Heart left ventricle (tissue), 16 donors: ENCODE results near the gene DIAPH2. TPM values are rescaled to one million over a fixed set of nuclear protein-coding genes. Genes with fewer than 3 reads are reported as not detected.

Experiments
- ATAC-seq, 4 donors: fragments of 200-7000 bp; cut with Tn5 transposase; one replicate each; pipeline ENCODE4 v1.9.1; 2020 to 2022; ENCODE audit warnings: moderate library complexity in 4 of 4, mild to moderate bottlenecking in 3 of 4, moderate number of reproducible peaks in 1 of 4
- DNase-seq, 5 donors: peaks; one replicate each; pipeline ENCODE4 v3.0.0-alpha.2; 2020
- H3K27ac ChIP-seq, 12 donors: fragments of 200-600 bp; sonication (generic) in 4 of 12; one replicate each; pipeline versions ENCODE4 v1.5.0 to v1.8.0; 2016 to 2022; ENCODE audit warnings: mild to moderate bottlenecking in 2 of 12
- H3K27me3 ChIP-seq, 9 donors: fragments of 200-600 bp; sonication (generic) in 2 of 9; one replicate each; pipeline versions ENCODE4 v1.5.1 to v1.8.0; 2016 to 2022; ENCODE audit warnings: mild to moderate bottlenecking in 3 of 9
- H3K36me3 ChIP-seq, 9 donors: fragments of 200-600 bp; sonication (generic) in 2 of 9; one replicate each; pipeline versions ENCODE4 v1.5.0 to v1.8.0; 2018 to 2022; ENCODE audit warnings: mild to moderate bottlenecking in 2 of 9
- H3K4me1 ChIP-seq, 12 donors: fragments of 200-600 bp; sonication (generic) in 4 of 12; one replicate each; pipeline versions ENCODE4 v1.5.0 to v1.8.0; 2016 to 2022; ENCODE audit warnings: mild to moderate bottlenecking in 3 of 12
- H3K4me3 ChIP-seq, 12 donors: fragments of 200-600 bp; sonication (generic) in 4 of 12; one replicate each; pipeline versions ENCODE4 v1.5.0 to v1.8.0; 2017 to 2022; ENCODE audit warnings: mild to moderate bottlenecking in 9 of 12, moderate library complexity in 4 of 12
- H3K9me3 ChIP-seq, 12 donors: fragments of 200-600 bp; sonication (generic) in 4 of 12; one replicate each; pipeline versions ENCODE4 v1.5.0 to v1.8.0; 2016 to 2022; ENCODE audit warnings: mild to moderate bottlenecking in 1 of 12
- POLR2A ChIP-seq, 2 donors: fragments of 450-650 bp; IDR thresholded peaks; one replicate each; pipeline ENCODE4 v1.6.1; 2017; ENCODE audit warnings: antibody characterized with exemption in 2 of 2, mild to moderate bottlenecking in 2 of 2, moderate library complexity in 2 of 2
- WGBS, 4 donors: extraction: QIAGEN DNeasy Blood & Tissue Kit in 2 of 4; methylation state at CpG; one replicate each; pipeline versions ENCODE4 v1.1.5 to v1.1.7; 2013 to 2018; 5-methylcytosine and 5-hydroxymethylcytosine counted together
- intact Hi-C, 10 donors: fragments of 100-400 bp; cut with DNase I; formaldehyde crosslinking; loops; one replicate each; pipeline versions ENCODE4 v1.11.1 to v1.14.2; 2022
- polyA plus RNA-seq, 2 donors: library from polyadenylated mRNA; stranded (reverse); fragments of 200-250 nt; gene quantifications; one replicate each; pipeline ENCODE4 v1.2.3, GENCODE V29; 2013
- total RNA-seq, 9 donors: library from RNA; depleted of rRNA in 2 of 9; stranded (reverse); fragments of >200 nt in 2 of 9; fragmentation: NEBNext Ultra II Directional in 3 of 9; extraction: Animal tissue kit (Norgen Biotek cat#: 25700) in 3 of 9; gene quantifications; one replicate each; pipeline versions ENCODE4 v1.1.0 to v1.2.4, GENCODE V29; 2016 to 2023
- TF ChIP-seq, protein P1 (sequence below), 12 donors: fragments of 200-600 bp; sonication (generic) in 4 of 12; IDR thresholded peaks; one replicate each; pipeline versions ENCODE4 v1.5.0 to v1.8.0; 2018 to 2022; ENCODE audit warnings: antibody characterized with exemption in 12 of 12, mild to moderate bottlenecking in 5 of 12
- donor health status: ischemic (EF 13 %, LVEDD 7.1; RV severe dilation, severe dysfunction).
- donor health status: healthy with polysubstance abuse.
- donor health status: DM: no; HTN: yes; CAD: no.
- donor health status: DM: no; HTN: no; CAD: no.
- donor health status: ischemic (EF 25% LVEDD 6.9; RV normal size, moderate dysfunction).
- donor health status: ischemic (EF 25% LVEDD 5.7; RV mildly dilated, moderate dysfunction).
- donor health status: healthy.
- donor health status: DM: yes; HTN: yes; CAD: no.
- donor health status: ischemic (EF 35%, LVEDD 5.7; RV mildly dilated, moderate dysfunction).
- donor health status: nonischemic (EF 11% LVEDD 7.7; RV severe dilation, severe dysfunction).
- donor health status: DM: yes; HTN: yes; CAD: no.
- donor health status: PGD.
- donor health status: ischemic (EF 29% LVEDD 5.4; RV normal size, mild dysfunction).
- donor health status: nonischemic (EF 23%, LVEDD 6.1; RV moderate dilation, normal function).

The DIAPH2 gene
- total and polyA plus RNA-seq, 11 donors, result 3.7 to 18.8 (median 12.3) TPM

GRCh38 chrX:97167333-97167732, 482.7 kb downstream of the DIAPH2 start:
- H3K9me3 ChIP-seq, result no peaks in the 10 kb centered on the region
- intact Hi-C loops, result no loop called here
- ATAC-seq (no peak), DNase-seq (no peak)
- H3K36me3 ChIP-seq, result no peaks in the 10 kb centered on the region
- no peaks in the 10 kb centered on the region for H3K4me1 ChIP-seq
- no peaks in the 10 kb centered on the region for H3K27me3 ChIP-seq
- no peak for TF ChIP-seq POLR2A (IDR thresholded peaks at IDR 0.05)
- TF ChIP-seq, protein P1, sequence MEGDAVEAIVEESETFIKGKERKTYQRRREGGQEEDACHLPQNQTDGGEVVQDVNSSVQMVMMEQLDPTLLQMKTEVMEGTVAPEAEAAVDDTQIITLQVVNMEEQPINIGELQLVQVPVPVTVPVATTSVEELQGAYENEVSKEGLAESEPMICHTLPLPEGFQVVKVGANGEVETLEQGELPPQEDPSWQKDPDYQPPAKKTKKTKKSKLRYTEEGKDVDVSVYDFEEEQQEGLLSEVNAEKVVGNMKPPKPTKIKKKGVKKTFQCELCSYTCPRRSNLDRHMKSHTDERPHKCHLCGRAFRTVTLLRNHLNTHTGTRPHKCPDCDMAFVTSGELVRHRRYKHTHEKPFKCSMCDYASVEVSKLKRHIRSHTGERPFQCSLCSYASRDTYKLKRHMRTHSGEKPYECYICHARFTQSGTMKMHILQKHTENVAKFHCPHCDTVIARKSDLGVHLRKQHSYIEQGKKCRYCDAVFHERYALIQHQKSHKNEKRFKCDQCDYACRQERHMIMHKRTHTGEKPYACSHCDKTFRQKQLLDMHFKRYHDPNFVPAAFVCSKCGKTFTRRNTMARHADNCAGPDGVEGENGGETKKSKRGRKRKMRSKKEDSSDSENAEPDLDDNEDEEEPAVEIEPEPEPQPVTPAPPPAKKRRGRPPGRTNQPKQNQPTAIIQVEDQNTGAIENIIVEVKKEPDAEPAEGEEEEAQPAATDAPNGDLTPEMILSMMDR (IDR thresholded peaks at IDR 0.05), result no peak
- 56 to 78% (median 67%) methylated on average over 1 of the region's 1 CpG for WGBS, 4 donors
- H3K4me3 ChIP-seq, result no peak overlapping the region
- no peak overlapping the region for H3K27ac ChIP-seq

- intact Hi-C loops, result no loop called here
- ATAC-seq, result no peak
- Histone ChIP-seq H3K36me3 (no peaks in the 10 kb centered on the region), H3K27ac (no peak overlapping the region), H3K9me3 (no peaks in the 10 kb centered on the region), H3K4me1 (no peaks in the 10 kb centered on the region), H3K27me3 (no peaks in the 10 kb centered on the region), H3K4me3 (no peak overlapping the region)
- no peak for DNase-seq
- TF ChIP-seq, protein P1 (IDR thresholded peaks at IDR 0.05), result no peak
- TF ChIP-seq POLR2A (IDR thresholded peaks at IDR 0.05), result no peak
- WGBS, 4 donors, result 79 to 90% (median 84%) methylated on average over 2 of the region's 2 CpGs
Observed at GRCh38 chrX:97168646-97169045, 484.0 kb downstream of the DIAPH2 start.

DNA sequence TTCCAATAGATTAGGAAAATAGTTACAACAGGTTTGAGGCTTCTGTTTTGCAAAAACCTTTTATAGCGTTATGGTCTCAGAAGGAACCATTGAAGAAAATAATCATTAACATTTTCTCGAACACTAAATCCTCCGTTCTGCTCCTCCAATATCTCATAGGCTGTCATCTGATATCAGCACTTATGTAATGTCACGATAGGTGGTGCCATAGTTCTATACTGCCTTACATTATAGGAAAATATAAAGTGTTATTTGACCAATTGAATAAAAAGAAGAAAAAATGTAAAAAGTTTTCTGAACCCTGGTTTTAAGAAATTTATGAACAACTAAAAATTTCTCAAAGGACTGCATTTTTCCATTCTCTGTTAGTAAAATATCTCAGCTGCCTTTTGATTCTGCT, 490.5 kb downstream of the DIAPH2 start:
- 78 to 90% (median 87%) methylated on average over 4 of the region's 4 CpGs for WGBS, 4 donors
- no peak for TF ChIP-seq POLR2A (IDR thresholded peaks at IDR 0.05)
- TF ChIP-seq, protein P1 (IDR thresholded peaks at IDR 0.05), result no peak
- Histone ChIP-seq H3K27me3 (no peaks in the 10 kb centered on the region), H3K4me3 (no peak overlapping the region), H3K4me1 (no peaks in the 10 kb centered on the region), H3K27ac (no peak overlapping the region), H3K9me3 (peaks cover 0 to 9% (median 0%) of the 10 kb centered on the region in 12 donors), H3K36me3 (no peaks in the 10 kb centered on the region)
- DNase-seq, result no peak
- no peak for ATAC-seq
- intact Hi-C loops, result no loop called here

- 64 to 87% (median 78%) methylated on average over 2 of the region's 2 CpGs for WGBS, 4 donors
Observed at GRCh38 chrX:97189668-97190067, 505.0 kb downstream of the DIAPH2 start.

More at GRCh38 chrX:97189668-97190067, 505.0 kb downstream of the DIAPH2 start:
- Histone ChIP-seq H3K4me3 (no peak overlapping the region), H3K9me3 (no peaks in the 10 kb centered on the region), H3K4me1 (no peaks in the 10 kb centered on the region), H3K27ac (no peak overlapping the region), H3K27me3 (no peaks in the 10 kb centered on the region), H3K36me3 (no peaks in the 10 kb centered on the region)
- TF ChIP-seq POLR2A (IDR thresholded peaks at IDR 0.05), result no peak
- TF ChIP-seq, protein P1 (IDR thresholded peaks at IDR 0.05), result no peak
- DNase-seq (no peak), ATAC-seq (no peak)
- intact Hi-C loops, result no loop called here
